OCI-LY7 (cell line): ENCODE data around the gene DKK2.

Experiments used
- CTCF ChIP-seq: fragments of 200-600 bp; sonication (generic); conservative IDR thresholded peaks from 2 replicates; pipeline ENCODE4 v1.5.1; 2014; ENCODE audit warnings: mild to moderate bottlenecking, antibody characterized with exemption, low read length, moderate library complexity, mixed read lengths
- EZH2phosphoT487 ChIP-seq: fragments of 200-600 bp; sonication (generic); IDR thresholded peaks from 2 replicates; pipeline ENCODE4 v1.6.1; 2018; ENCODE audit warnings: low read depth, borderline replicate concordance, mild to moderate bottlenecking, mixed run types, antibody characterized with exemption, low read length, moderate library complexity, mixed read lengths

- no peak for TF ChIP-seq CTCF
- no peak for TF ChIP-seq EZH2phosphoT487
Measured at GRCh38 chr4:106987311-106987710, 48.8 kb downstream of the DKK2 start.
